HUDEP-2 (cell line): ENCODE results near the gene PWWP2B.

ENCODE experiments used
- DNase-seq, 76 experiments: peaks; one replicate each; lab custom pipeline; 2025; ENCODE audit not compliant: unreplicated experiment in 76 of 76; lab: John Stamatoyannopoulos, UW

The PWWP2B gene

DNA sequence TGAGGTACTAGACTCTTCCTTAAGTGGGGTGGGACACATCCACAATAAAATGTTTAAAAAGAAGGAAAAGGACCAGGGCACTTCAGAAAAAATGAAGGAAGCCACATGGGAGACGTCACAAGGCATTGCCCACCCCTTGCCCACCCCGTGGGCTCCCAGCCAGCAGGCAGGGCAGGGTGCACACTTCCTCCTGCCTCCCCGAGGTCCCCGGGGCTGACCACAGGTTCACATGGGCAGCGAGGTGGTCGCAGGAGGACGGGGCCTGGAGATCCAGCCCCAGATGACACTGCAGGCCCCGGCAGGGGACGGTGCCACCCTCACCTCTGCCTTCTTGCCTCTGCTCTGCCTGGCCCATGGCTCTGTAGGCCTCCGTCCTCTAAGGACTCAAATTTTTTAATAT is 45.6 kb downstream of the PWWP2B start:
- no peak for DNase-seq

DNA sequence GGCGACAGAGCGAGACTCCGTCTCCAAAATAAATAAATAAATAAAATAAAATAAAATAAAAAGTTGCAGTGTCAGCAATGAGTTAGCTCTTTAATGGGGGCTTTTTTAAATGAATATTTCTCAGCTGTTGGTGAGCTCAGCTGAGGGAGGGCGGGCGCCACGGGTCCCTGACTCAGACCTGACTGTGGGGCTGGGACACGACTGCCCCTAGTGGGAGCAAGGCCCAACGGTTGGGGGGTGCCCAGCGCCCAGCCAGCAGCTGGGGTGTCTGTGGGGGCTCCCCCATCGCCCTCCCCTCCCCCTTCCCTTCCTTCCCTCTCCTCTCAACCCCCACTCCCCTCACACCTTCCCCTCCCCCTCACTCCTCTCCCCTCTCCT is 46.6 kb downstream of the PWWP2B start:
- peak in 4 of 76 experiments; percentile 3 to 14 (median 6) for DNase-seq

DNA sequence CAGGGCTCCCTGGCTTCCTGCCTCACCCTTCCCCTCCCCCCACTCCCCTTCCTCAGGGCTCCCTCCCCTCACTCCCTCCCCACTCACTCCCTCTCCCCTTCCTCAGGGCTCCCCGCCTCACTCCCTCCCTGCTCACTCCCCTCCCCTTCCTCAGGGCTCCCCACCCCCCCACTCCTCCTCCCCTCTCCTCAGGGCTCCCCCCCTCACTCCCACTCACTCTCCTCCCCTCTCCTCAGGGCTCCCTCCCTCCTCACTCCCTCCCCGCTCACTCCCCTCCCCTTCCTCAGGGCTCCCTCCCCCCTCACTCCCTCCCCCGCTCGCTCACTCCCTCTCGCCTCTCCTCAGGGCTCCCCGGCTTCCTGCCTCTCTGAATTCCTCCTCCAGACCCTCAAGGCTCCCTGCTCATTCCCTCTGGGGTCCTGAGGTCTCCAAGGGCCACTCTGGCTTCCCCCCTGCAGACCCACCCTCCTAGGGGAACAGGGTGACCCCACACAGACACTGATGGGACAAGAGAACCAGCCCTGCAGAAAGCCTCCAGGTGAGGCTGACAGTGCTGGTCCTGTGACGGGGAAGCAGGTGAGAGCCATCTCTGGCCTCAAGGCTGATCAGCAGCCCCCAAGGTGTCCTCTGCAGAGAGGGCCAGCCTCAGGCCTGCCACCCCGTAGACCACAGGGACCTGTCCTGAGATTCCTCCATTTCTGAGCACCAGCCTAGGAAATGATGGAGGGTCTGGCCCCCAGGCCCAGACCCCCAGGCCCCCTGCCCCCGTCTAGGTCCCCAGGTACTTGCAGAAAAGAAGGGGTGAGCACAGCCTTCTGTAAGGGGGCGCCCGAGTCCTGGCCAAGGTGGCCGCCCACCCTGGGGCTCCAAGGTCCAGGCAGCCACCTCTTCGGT is 47.2 kb downstream of the PWWP2B start:
- no peak for DNase-seq

DNA sequence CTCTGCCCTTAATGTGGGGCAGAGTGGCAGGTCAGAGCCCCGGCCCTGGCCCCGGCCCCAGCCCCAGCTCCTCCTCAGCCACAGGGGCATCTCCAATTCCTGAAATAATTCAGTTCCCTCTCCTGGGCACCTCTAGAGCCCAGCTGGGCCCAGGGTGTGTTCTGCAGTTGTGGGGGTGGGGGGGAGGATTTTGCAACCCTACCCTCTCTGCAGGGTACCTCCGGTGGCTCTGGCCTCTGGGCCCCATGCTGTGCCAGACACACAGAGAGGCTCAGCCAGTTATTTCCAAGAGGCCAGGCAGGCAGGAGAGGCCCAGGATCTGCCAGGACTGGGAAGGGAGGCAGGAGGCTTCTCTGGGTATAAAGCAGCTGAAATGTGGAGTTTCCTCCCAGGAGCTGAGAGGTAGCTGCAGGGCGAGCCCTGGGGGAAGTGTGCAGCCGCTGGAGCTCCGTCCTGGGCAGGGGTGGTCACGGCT is 47.9 kb downstream of the PWWP2B start:
- no peak for DNase-seq

DNA sequence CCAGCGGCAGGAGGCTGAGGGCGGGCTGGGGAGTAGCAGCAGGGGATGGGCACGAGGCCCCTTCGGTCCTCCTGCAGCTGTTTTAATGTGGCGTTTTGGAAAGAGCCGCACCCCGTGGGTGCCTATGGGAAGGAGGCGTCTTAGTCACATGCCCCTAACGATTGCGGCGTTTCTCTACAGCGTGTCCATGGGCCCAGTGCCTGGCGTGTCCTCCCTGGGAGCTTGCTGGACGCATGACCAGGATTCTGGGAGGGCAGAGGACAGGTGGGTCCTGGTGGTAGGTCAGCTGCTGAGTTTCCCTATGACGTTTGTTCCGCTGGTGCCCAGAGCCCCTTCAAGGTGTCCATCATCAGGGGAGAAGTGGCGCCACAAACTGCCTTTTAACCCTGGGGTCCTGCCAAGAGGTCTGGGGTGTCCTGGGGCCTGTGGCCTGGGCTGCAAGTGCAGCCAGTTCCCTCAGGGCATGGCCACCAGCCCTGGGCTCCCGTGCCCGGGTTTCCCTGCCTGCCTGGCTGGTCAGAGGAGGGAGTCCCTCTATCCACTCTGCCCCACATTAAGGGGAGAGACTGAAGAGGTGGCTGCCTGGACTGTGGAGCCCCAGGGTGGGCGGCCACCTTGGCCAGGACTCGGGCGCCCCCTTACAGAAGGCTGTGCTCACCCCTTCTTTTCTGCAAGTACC is 48.7 kb downstream of the PWWP2B start:
- no peak for DNase-seq

DNA sequence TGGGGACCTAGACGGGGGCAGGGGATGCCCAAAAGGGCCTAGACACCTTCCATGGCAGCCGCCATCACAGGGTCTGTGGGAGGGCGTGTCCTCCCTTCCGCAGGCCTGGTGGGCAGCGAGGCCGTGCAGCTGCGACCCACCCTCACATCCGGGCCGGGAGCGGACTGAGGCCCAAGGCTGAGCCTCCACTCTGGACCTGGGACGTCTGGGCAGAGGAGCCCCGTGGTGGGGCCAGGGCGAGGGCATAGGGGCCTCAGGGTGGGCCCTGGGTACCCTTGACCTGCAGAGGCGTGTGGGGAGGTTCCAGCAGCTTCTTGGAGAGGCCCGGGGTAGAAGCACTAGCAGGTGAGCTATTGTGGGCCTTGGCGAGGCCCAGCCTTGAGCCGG is 49.2 kb downstream of the PWWP2B start:
- no peak for DNase-seq

DNA sequence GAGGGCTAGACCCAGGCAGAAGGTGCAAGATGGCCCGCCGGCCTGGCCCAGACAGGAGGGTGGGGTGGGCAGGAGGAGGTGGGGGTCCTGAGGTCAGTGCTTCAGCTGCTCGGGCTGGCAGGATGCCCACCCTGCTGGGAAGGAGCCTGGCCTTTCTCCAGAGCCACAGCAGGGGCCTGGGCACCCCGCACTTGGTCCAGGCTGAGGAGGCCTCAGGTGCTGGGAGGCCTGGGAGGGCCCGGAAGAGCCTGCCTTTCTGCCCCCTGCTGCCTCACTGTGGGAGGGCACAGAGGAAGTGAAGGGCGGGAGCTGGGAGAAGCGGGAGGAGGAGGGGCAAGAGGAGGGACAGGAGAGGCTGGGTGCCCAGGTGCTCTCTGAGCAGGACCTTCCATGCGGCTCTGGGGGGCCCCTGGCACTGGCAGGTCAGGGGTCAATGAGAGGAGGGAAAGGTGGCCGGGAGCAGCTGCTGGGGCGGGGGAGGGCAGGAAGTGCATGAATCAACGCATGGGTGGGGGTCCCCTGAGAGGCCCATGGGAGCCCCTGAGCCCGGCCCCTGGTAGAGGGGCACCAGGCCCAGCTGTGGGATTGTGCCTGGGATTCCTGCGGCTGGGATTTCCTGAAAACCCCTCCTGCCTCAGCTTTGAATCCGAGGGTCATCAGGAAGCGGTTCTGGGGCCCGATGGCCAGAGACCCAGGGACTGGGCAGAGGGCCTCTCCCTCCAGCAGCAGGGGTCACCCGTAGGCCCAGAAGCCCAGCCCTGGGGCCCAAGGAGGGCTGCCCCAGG is 49.9 kb downstream of the PWWP2B start:
- DNase-seq = peak in 65 of 76 experiments; percentile 11 to 74 (median 43)

DNA sequence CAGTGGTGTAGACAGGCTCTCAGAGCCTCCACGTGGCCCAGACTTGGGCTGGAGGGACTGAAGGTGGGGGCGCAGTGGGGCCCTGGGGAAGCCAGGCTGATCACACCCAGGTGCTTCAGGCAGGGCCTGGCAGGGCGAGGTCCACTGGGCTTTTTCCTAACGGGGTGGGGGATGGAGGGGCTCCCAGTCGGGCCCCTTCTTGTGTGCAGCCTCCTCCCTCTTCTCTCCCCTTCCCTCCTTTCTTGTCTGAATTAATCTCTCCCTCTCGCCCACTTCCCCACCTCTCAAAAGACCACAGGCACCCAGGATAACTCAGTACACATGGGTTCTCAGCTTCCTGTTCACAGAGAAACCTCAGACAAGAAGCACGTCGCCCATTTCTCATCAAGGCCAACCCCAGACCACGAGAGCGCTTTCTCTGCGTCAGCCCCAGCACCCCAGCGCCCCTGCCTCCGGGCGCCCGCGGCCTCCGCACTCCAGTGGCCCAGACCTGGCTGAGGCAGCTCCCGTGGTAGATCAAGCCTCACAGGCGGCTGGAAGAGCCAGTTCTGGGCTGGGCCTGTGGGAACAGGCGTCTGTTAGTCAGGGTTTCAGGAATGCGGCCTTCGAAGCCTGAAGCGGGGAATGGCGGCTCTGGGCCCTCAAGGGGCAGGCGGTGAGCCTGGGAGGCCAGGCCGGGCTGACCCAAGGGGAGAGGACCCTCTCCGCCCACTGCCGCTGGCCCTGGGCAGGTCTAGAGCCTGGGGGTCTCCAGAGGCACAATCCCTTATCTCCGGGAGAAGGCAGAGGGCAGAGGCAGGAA is 50.6 kb downstream of the PWWP2B start:
- DNase-seq = peak in 3 of 76 experiments; percentile 13 to 24 (median 21)

DNA sequence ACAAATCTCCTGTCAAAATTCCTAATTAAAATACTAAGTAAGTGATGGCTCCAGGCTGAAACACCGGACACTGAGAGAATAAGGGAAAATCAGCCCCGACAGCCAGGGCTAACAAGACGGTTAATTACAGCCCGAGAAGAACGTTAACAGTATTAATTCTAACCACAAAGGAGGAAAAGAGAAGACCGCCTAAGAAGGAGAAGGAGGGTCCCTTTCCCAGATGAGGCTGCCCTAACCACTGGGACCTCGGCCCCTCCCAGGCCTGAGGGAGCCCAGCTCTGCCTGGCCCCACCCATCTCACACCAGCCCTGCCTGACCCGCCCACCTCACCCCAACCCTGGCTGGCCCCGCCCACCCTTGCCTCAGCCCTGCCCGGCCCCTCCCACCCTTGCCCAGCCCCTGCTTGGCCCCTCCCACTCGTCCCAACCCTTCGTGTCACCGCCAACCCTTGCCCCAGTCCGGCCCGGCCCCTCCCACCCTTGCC is 51.3 kb downstream of the PWWP2B start:
- DNase-seq = peak in 64 of 76 experiments; percentile 13 to 92 (median 75)

DNA sequence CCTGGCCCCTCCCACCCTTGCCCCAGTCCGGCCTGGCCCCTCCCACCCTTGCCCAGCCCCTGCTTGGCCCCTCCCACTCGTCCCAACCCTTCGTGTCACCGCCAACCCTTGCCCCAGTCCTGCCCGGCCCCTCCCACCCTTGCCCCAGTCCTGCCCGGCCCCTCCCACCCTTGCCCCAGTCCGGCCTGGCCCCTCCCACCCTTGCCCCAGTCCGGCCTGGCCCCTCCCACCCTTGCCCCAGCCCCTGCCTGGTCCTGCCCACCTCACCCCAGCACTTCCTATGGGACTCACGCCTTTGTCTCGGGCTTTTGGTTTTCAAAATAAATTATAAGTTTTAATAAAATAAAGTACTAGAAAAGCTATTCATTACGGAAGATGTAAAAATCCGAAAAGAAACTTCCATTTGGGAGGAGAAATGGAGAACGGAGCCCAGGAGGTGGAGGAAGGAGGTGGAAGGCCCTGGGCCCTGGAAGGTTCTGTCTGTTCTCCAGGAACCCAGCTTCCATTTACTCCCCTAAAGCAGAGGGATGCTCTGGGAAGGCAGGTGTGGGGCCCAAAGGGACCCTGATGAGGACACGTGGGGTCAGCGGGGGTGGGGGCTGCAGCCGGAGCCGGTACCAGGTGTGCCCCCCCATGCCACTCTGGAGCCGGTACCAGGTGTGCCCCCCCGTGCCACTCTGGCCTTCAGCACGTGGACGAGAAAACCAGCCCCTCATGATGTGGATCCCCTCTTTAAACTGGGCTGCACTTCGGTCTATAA is 52.2 kb downstream of the PWWP2B start:
- DNase-seq = no peak

DNA sequence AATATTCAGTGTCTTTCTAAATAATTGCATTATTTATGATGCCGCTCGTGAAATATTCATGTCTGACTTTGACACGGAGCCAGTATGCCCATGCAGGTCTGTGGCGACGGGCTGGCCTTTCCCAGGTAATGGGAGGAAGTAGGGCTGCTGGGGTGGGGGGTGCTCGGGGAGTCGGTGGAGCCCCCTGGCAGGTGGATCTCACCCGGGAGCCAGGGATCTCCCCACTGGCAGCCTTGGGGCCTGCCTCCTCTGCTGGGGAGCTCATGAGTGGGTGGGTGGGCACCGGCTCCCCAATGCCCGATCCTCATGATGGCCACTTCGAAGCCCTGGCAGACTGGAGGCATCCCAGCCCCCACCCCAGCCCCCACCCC is 52.8 kb downstream of the PWWP2B start:
- no peak for DNase-seq

DNA sequence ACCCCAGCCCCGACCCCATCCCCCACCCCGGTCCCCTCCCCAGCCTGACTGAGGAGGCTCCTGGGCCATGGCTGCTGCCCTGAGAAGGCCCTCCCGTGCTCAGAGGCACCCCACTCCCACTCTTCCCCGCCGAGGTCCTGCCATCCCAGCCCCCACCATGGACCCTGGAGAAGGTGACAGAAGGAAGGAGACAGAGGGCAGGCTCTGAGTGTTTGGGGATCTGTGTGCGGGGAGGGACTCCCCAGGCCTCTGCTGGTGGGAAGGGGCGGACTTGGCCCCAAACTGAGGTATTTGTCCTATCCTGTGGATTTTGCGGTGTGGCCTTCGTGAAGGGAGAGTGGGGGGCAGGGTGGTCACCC is 53.4 kb downstream of the PWWP2B start:
- DNase-seq = no peak

DNA sequence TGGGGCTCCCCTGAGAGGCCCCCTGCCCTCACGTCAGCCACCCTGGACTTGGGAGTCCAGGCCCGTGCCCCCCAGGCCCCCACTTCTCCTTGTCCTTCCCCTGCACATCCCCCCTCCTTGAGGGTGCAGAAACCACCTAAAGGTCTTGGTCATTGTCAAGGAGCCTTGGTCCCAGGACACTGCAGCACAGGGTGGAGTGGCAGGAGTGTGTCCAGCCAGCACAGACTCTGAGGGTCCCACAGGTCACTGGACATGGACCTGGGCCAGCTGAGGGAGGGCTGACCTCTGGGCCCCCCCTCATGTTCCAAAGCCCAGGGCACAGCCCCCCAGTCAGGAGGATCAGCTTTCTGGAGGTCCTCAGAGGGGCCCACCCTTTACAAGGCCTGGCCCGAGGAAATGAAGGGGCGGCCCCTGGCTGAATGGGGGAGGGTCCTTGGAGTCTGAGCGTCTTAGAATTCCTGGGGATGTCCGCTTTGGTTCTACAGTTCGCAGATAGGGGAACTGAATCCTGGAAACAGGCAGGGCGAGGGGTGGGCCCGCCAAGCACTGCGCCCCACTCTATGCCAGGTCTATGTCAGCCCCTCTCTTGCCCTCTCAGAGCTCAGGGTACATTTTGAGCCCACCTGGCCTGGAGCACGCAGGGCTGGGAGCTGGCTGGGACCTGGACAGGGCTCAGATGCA is 54.0 kb downstream of the PWWP2B start:
- no peak for DNase-seq

DNA sequence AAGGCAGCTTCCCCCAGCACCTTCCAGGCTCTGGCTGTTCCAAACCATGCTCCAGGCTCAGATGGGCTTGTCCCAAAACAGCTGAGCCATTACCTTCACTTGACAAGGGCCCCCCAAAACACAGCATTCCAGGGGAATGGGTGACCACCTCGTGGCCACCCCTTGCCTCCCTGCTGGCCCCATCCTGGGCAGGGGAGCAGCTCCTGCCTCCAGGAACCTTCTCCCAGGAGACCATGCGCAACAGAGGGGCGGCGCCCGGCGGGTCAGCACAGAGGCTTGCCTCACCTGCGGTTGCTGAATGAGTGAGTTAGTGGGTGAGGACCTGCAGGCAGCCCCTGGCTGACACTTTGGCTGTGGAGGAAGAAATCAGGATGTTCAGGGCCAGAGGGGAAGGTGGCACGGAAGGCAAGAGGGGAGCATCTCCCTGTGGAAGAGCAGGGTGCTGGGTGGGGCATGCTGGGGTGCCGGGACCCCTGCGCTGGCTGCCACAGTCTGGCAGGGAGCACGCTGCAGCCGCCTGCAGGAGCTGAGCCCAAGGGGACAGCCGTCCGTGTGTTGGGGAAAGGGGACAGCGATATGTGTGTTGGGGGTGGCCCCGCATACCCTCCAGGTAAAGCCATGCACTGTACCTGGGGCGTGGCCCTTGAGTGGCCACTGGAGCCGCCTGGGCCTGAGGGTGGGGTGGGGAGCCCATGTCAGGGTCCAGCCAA is 54.7 kb downstream of the PWWP2B start:
- DNase-seq = no peak

DNA sequence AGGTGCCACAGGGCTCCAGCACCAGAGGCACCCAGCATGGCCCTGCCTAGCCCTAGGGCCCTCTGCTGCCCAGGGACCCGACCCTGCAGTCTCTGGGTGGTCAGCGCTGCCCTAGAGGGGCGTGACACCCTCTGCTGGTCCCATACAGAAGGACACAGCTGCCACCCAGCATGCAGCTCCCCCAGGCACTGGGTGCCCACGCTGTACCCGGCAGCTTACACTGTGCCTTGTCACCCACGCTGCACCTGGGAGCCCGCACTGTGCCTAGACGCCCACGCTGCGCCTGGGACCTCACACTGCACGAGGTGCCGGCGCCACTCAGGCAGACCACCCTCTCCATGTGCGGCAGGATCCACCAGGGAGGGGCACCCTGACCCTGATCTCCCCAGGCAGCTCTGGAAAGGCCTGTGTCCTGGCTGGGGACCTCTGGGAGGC is 55.2 kb downstream of the PWWP2B start:
- no peak for DNase-seq

DNA sequence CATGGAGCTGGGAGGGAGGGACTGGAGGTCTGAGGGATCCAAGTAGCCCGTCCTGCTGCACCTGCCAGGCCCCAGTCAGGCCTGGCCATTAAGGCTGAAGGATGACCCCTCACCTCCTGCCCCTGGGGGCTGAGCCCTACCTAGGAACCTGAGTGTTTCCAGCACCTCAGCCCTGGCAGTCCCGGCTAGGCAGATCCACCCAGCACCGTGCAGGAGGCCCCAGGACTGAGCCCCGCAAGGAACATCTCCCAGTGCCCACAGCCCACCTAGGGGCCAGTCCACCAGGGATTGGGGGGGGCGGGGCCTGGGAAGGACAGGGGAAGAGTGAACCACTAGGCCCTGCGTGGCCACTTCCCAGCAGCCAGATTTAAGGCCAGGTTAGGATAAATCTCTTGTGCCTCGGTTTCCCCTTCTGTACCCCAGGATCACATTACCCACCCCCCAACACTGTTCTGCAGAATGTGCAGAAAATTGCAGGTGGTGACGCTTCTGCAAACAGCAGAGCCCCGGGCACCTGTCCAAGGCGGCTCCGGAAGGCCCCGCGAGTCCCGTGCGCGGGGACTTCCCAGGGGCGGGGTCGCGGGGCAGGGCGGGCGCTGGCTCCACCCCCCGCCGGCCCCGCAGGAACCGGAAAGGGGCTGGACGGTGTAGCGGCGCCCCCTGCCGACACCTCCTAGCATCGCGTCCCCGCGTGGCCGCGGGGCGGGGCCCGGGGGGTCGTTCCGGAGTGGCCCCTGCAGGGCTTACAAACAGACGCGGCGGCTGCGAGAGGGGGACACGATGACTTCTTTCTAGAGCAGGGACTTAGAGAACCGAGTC is 55.9 kb downstream of the PWWP2B start:
- peak in 57 of 76 experiments; percentile 7 to 73 (median 52) for DNase-seq

DNA sequence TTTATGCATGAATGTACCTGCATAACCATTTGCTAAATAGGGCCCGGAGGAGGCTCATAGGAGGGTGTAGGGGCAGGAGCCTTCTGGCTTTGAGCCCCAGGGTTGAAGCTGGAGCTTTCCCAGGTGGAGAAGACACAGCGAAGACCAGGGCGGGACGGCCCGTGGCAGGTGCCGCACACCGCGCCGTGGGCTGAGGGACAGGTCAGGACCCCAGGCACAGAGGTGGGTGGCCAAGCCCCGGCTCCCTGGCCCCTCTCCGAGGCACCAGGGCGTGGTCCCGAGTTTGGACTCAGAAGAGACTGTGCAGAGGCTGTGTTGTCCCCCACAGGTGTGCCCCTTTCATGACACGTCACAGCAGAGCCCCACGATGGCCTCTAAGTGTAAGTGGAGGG is 56.5 kb downstream of the PWWP2B start:
- no peak for DNase-seq
